HEK293 (cell line): ENCODE data around the gene GBF1.

ENCODE experiments used
- ATF2 ChIP-seq: fragments of 450-650 bp; formaldehyde crosslinking; IDR thresholded peaks from 2 replicates; pipeline ENCODE4 v1.5.1; 2016; ENCODE audit warnings: missing biosample characterization, missing genetic modification characterization, low read depth
- BCL6B ChIP-seq: fragments of 450-650 bp; formaldehyde crosslinking; IDR thresholded peaks from 2 replicates; pipeline ENCODE4 v1.5.1; 2017; ENCODE audit warnings: missing biosample characterization, missing genetic modification characterization
- EGR2 ChIP-seq: fragments of 450-650 bp; formaldehyde crosslinking; IDR thresholded peaks from 2 replicates; pipeline ENCODE4 v1.5.1; 2016; ENCODE audit warnings: low read depth, missing biosample characterization, missing genetic modification characterization
- GLI4 ChIP-seq: fragments of 450-650 bp; formaldehyde crosslinking; IDR thresholded peaks from 2 replicates; pipeline ENCODE4 v1.5.1; 2016; ENCODE audit warnings: missing biosample characterization, missing genetic modification characterization
- HOXA7 ChIP-seq: sonication (generic); formaldehyde crosslinking; IDR thresholded peaks from 2 replicates; pipeline ENCODE4 v1.8.1; 2022; ENCODE audit warnings: missing genetic modification reagents, borderline replicate concordance
- PRDM6 ChIP-seq: fragments of 450-650 bp; formaldehyde crosslinking; IDR thresholded peaks from 2 replicates; pipeline ENCODE4 v1.5.1; 2017; ENCODE audit warnings: missing biosample characterization, missing genetic modification characterization
- SP3 ChIP-seq: fragments of 450-650 bp; formaldehyde crosslinking; IDR thresholded peaks from 2 replicates; pipeline ENCODE4 v1.5.1; 2016; ENCODE audit warnings: missing biosample characterization, missing genetic modification characterization
- SP7 ChIP-seq: fragments of 450-650 bp; formaldehyde crosslinking; IDR thresholded peaks from 2 replicates; pipeline ENCODE4 v1.5.1; 2016; ENCODE audit warnings: missing biosample characterization, missing genetic modification characterization
- TCF7L2 ChIP-seq: IDR thresholded peaks from 2 replicates; pipeline ENCODE4 v1.6.1; 2011; ENCODE audit warnings: low read depth, mild to moderate bottlenecking, inconsistent platforms, low read length, moderate library complexity, borderline replicate concordance
- WT1 ChIP-seq: fragments of 450-650 bp; formaldehyde crosslinking; IDR thresholded peaks from 2 replicates; pipeline ENCODE4 v1.5.1; 2016; ENCODE audit warnings: missing biosample characterization, missing genetic modification characterization
- ZBTB17 ChIP-seq: fragments of 450-650 bp; formaldehyde crosslinking; IDR thresholded peaks from 2 replicates; pipeline ENCODE4 v1.5.1; 2016; ENCODE audit warnings: missing biosample characterization, missing genetic modification characterization
- ZBTB21 ChIP-seq: fragments of 450-650 bp; formaldehyde crosslinking; IDR thresholded peaks from 2 replicates; pipeline ENCODE4 v1.5.1; 2017; ENCODE audit warnings: missing biosample characterization, missing genetic modification characterization
- ZBTB6 ChIP-seq: fragments of 450-650 bp; formaldehyde crosslinking; IDR thresholded peaks from 2 replicates; pipeline ENCODE4 v1.5.1; 2017; ENCODE audit warnings: missing biosample characterization, missing genetic modification characterization
- ZEB2 ChIP-seq: fragments of 450-650 bp; formaldehyde crosslinking; IDR thresholded peaks from 2 replicates; pipeline ENCODE4 v1.5.1; 2016; ENCODE audit warnings: missing biosample characterization, missing genetic modification characterization
- ZNF221 ChIP-seq: fragments of 450-650 bp; formaldehyde crosslinking; IDR thresholded peaks from 2 replicates; pipeline ENCODE4 v1.5.1; 2017; ENCODE audit warnings: missing biosample characterization, missing genetic modification characterization, borderline replicate concordance
- ZNF239 ChIP-seq: fragments of 450-650 bp; formaldehyde crosslinking; IDR thresholded peaks from 2 replicates; pipeline ENCODE4 v1.5.1; 2016; ENCODE audit warnings: missing biosample characterization, missing genetic modification characterization
- ZNF24 ChIP-seq: fragments of 450-650 bp; formaldehyde crosslinking; IDR thresholded peaks from 2 replicates; pipeline ENCODE4 v1.5.1; 2016; ENCODE audit warnings: missing biosample characterization, missing genetic modification characterization
- ZNF248 ChIP-seq: fragments of 450-650 bp; formaldehyde crosslinking; IDR thresholded peaks from 2 replicates; pipeline ENCODE4 v1.5.1; 2017; ENCODE audit warnings: missing biosample characterization, missing genetic modification characterization
- ZNF274 ChIP-seq, 2 experiments: fragments of 200-500 bp in 1 of 2; fragments of 450-650 bp in 1 of 2; sonication (Bioruptor generic) in 1 of 2; formaldehyde crosslinking in 1 of 2; IDR thresholded peaks; 2 replicates each; pipeline versions ENCODE4 v1.5.1 to v1.6.1; 2014 to 2016; ENCODE audit warnings: borderline replicate concordance in 1 of 2, inconsistent platforms in 1 of 2, low read length in 1 of 2, missing biosample characterization in 1 of 2, missing genetic modification characterization in 1 of 2
- ZNF341 ChIP-seq: fragments of 450-650 bp; formaldehyde crosslinking; IDR thresholded peaks from 2 replicates; pipeline ENCODE4; 2016; ENCODE audit warnings: low read depth, missing biosample characterization, missing genetic modification characterization
- ZNF433 ChIP-seq: fragments of 450-650 bp; formaldehyde crosslinking; IDR thresholded peaks from 2 replicates; pipeline ENCODE4 v1.5.1; 2016; ENCODE audit warnings: missing biosample characterization, missing genetic modification characterization, low read depth
- ZNF449 ChIP-seq: fragments of 450-650 bp; formaldehyde crosslinking; IDR thresholded peaks from 2 replicates; pipeline ENCODE4 v1.5.1; 2017; ENCODE audit warnings: missing biosample characterization, mild to moderate bottlenecking, missing genetic modification characterization, moderate library complexity
- ZNF518A ChIP-seq: fragments of 450-650 bp; formaldehyde crosslinking; conservative IDR thresholded peaks from 2 replicates; pipeline ENCODE4 v1.5.1; 2016; ENCODE audit warnings: low read depth, missing biosample characterization, missing genetic modification characterization
- ZNF544 ChIP-seq: fragments of 450-650 bp; formaldehyde crosslinking; IDR thresholded peaks from 2 replicates; pipeline ENCODE4 v1.5.0; 2017; ENCODE audit warnings: missing biosample characterization, missing genetic modification characterization
- ZNF645 ChIP-seq: fragments of 450-650 bp; formaldehyde crosslinking; IDR thresholded peaks from 2 replicates; pipeline ENCODE4; 2016; ENCODE audit warnings: missing biosample characterization, missing genetic modification characterization
- ZNF791 ChIP-seq: fragments of 450-650 bp; formaldehyde crosslinking; IDR thresholded peaks from 2 replicates; pipeline ENCODE4 v1.5.1; 2016; ENCODE audit warnings: missing biosample characterization, missing genetic modification characterization

Gene GBF1

GRCh38 chr10:102280397-102281101 lies 35.2 kb downstream of the GBF1 start (continued):
- TF ChIP-seq ZNF518A (tag by site-specific recombination) (no peak), ZNF341 (tag by site-specific recombination) (no peak), ATF2 (tag by site-specific recombination) (no peak), WT1 (0 out of 2 replicates have a peak, but pooled peaks have one; percentile 6), ZBTB6 (tag by site-specific recombination) (no peak), EGR2 (tag by site-specific recombination) (no peak), ZNF791 (no peak), ZNF239 (no peak), ZNF221 (no peak), ZNF544 (tag by site-specific recombination) (no peak), TCF7L2 (no peak), ZNF248 (no peak), ZEB2 (tag by site-specific recombination) (no peak), HOXA7 (no peak), PRDM6 (tag by site-specific recombination) (0 out of 2 replicates have a peak, but pooled peaks have one; percentile 7), SP7 (tag by site-specific recombination) (peak; percentile 43; the same call in 1 of the 2 replicates), GLI4 (no peak), ZBTB21 (tag by site-specific recombination) (no peak), ZBTB17 (peak; percentile 34; the same call in 1 of the 2 replicates), SP3 (tag by site-specific recombination) (no peak), ZNF24 (no peak), ZNF433 (tag by site-specific recombination) (no peak), ZNF449 (no peak), BCL6B (tag by site-specific recombination) (no peak), ZNF274 (IDR thresholded peaks at IDR 0.05; ENCODE audit: low read length) (no peak), ZNF274 (tag by site-specific recombination; IDR thresholded peaks at IDR 0.05; ENCODE audit: borderline replicate concordance) (no peak), ZNF645 (tag by site-specific recombination) (no peak)
